Left lung (tissue), 10 donors: ENCODE measurements around the gene CLP1. TPM values are rescaled to one million over a fixed set of nuclear protein-coding genes. Genes with fewer than 3 reads are reported as not detected.
"Not testable (repeated sequence)": the region's sequence is repeated elsewhere in the genome, so short reads cannot be mapped to it uniquely, and the experiment has no call there.

Experiments used
- ATAC-seq: fragments of 200-7000 bp; cut with Tn5 transposase; one replicate; pipeline ENCODE4 v1.9.1; 2020; ENCODE audit warnings: moderate library complexity
- DNase-seq, 4 donors: peaks; one replicate each; pipeline ENCODE4 v3.0.0-alpha.2; 2013 to 2020
- H3K27ac ChIP-seq, 2 donors: fragments of 200-600 bp; sonication (generic) in 1 of 2; one replicate each; pipeline versions ENCODE4 v1.5.0 to v1.8.0; 2020 to 2021
- H3K27me3 ChIP-seq, 2 donors: fragments of 200-600 bp; sonication (generic) in 1 of 2; one replicate each; pipeline versions ENCODE4 v1.5.0 to v1.8.0; 2020 to 2021
- H3K36me3 ChIP-seq, 2 donors: fragments of 200-600 bp; sonication (generic) in 1 of 2; one replicate each; pipeline versions ENCODE4 v1.5.0 to v1.8.0; 2020 to 2021
- H3K4me1 ChIP-seq, 2 donors: fragments of 200-600 bp; one replicate each; pipeline ENCODE4 v1.8.0; 2021
- H3K4me3 ChIP-seq, 2 donors: fragments of 200-600 bp; sonication (generic) in 1 of 2; one replicate each; pipeline versions ENCODE4 v1.5.0 to v1.8.0; 2020 to 2021; ENCODE audit warnings: mild to moderate bottlenecking in 1 of 2
- H3K9me3 ChIP-seq, 2 donors: fragments of 200-600 bp; sonication (generic) in 1 of 2; one replicate each; pipeline versions ENCODE4 v1.5.0 to v1.8.0; 2020 to 2021
- CTCF ChIP-seq, 2 donors: fragments of 200-600 bp; sonication (generic) in 1 of 2; IDR thresholded peaks; one replicate each; pipeline versions ENCODE4 v1.5.0 to v1.8.0; 2021; ENCODE audit warnings: antibody characterized with exemption in 2 of 2
- intact Hi-C, 2 donors: fragments of 100-400 bp; cut with DNase I; formaldehyde crosslinking; loops; one replicate each; pipeline versions ENCODE4 v1.11.2 to v1.14.2; 2022
- polyA plus RNA-seq, 6 donors: library from polyadenylated mRNA; unstranded; fragments of 120-200 nt; gene quantifications; one replicate each; pipeline ENCODE4 v1.2.1, GENCODE V29; 2013; ENCODE audit not compliant: insufficient read length in 6 of 6
- total RNA-seq, 2 donors: library from RNA; stranded (reverse); fragmentation: NEBNext Ultra II Directional; extraction: Animal tissue kit (Norgen Biotek cat#: 25700); gene quantifications; one replicate each; pipeline ENCODE4 v1.2.1, GENCODE V29; 2021
- donor health status: DM: no; HTN: yes; CAD: no.
- donor health status: DM: no; HTN: no; CAD: no.

Gene CLP1
- total and polyA plus RNA-seq, 8 donors = 10.1 to 14.3 (median 13.1) TPM

GRCh38 chr11:57651408-57651807, 6.2 kb upstream of the CLP1 start:
- Histone ChIP-seq H3K9me3 (no peaks in the 10 kb centered on the region), H3K4me3 (no peak overlapping the region), H3K36me3 (no peaks in the 10 kb centered on the region), H3K27me3 (peaks cover 22 to 53% of the 10 kb centered on the region in 2 donors), H3K27ac (no peak overlapping the region), H3K4me1 (peaks cover 6 to 41% of the 10 kb centered on the region in 2 donors)
- intact Hi-C loops = no loop called here
- no peak for ATAC-seq
- no peak for TF ChIP-seq CTCF (IDR thresholded peaks at IDR 0.05)
- DNase-seq = no peak

- ATAC-seq, H3K4me3 ChIP-seq, intact Hi-C loops, H3K27ac ChIP-seq, H3K36me3 ChIP-seq, DNase-seq, H3K9me3 ChIP-seq: not testable (repeated sequence)
- H3K27me3 ChIP-seq = peaks cover 15 to 45% of the 10 kb centered on the region in 2 donors
- peaks cover 6 to 37% of the 10 kb centered on the region in 2 donors for H3K4me1 ChIP-seq
Observed at GRCh38 chr11:57652230-57652629, 5.3 kb upstream of the CLP1 start.

- peaks cover 10 to 41% of the 10 kb centered on the region in 2 donors for H3K27me3 ChIP-seq
- H3K27ac ChIP-seq = peak overlapping the region in 1 of 2 donors; percentile 1
- H3K36me3 ChIP-seq = no peaks in the 10 kb centered on the region
- ATAC-seq (no peak), DNase-seq (no peak)
- intact Hi-C loops = no loop called here
- peaks cover 6 to 33% of the 10 kb centered on the region in 2 donors for H3K4me1 ChIP-seq
- no peaks in the 10 kb centered on the region for H3K9me3 ChIP-seq
- H3K4me3 ChIP-seq = no peak overlapping the region
- no peak for TF ChIP-seq CTCF (IDR thresholded peaks at IDR 0.05)
Observed at GRCh38 chr11:57652662-57653061, 4.9 kb upstream of the CLP1 start.

GRCh38 chr11:57653163-57653562, 4.4 kb upstream of the CLP1 start:
- H3K27me3 ChIP-seq = peaks cover 5 to 36% of the 10 kb centered on the region in 2 donors
- peak overlapping the region in 1 of 2 donors; percentile 1 for H3K27ac ChIP-seq
- no peak overlapping the region for H3K4me3 ChIP-seq
- intact Hi-C loops = no loop called here
- no peak for TF ChIP-seq CTCF (IDR thresholded peaks at IDR 0.05)
- no peaks in the 10 kb centered on the region for H3K9me3 ChIP-seq
- peaks cover 4 to 32% of the 10 kb centered on the region in 2 donors for H3K4me1 ChIP-seq
- ATAC-seq (no peak), DNase-seq (no peak)
- no peaks in the 10 kb centered on the region for H3K36me3 ChIP-seq

GRCh38 chr11:57656885-57657193, 723 bp upstream of the CLP1 start:
- no peak for TF ChIP-seq CTCF (IDR thresholded peaks at IDR 0.05)
- no peak for ATAC-seq
- DNase-seq = no peak
- no peaks in the 10 kb centered on the region for H3K9me3 ChIP-seq
- peaks cover 7 to 30% of the 10 kb centered on the region in 2 donors for H3K4me1 ChIP-seq
- peak overlapping the region; percentile 83 to 88 for H3K27ac ChIP-seq
- H3K27me3 ChIP-seq = peaks cover 0 to 6% of the 10 kb centered on the region in 2 donors
- H3K36me3 ChIP-seq = peaks cover 0 to 28% of the 10 kb centered on the region in 2 donors
- H3K4me3 ChIP-seq = peak overlapping the region; percentile 59 to 78
- intact Hi-C loops = no loop called here

- H3K27me3 ChIP-seq = peaks cover 0 to 3% of the 10 kb centered on the region in 2 donors
- peaks cover 0 to 37% of the 10 kb centered on the region in 2 donors for H3K36me3 ChIP-seq
- ATAC-seq (no peak), DNase-seq (no peak)
- peak overlapping the region in 1 of 2 donors; percentile 83 for H3K27ac ChIP-seq
- peak overlapping the region; percentile 59 to 78 for H3K4me3 ChIP-seq
- peaks cover 7 to 23% of the 10 kb centered on the region in 2 donors for H3K4me1 ChIP-seq
- TF ChIP-seq CTCF (IDR thresholded peaks at IDR 0.05) = no peak
- intact Hi-C loops = no loop called here
- H3K9me3 ChIP-seq = no peaks in the 10 kb centered on the region
Observed at GRCh38 chr11:57658023-57658361, 430 bp downstream of the CLP1 start.
